OCI-LY3 (cell line): ENCODE measurements around the gene MOGAT2.
"Not testable (repeated sequence)": the region's sequence is repeated elsewhere in the genome, so short reads cannot be mapped to it uniquely, and the experiment has no call there.

ENCODE experiments used
- H2AFZ ChIP-seq: fragments of 200-600, 300-600 bp; shearing (Covaris generic); 2 replicates; pipeline ENCODE4 v1.6.0; 2014; ENCODE audit warnings: antibody characterized with exemption, low read depth, low read length
- H3K27ac ChIP-seq: fragments of 200-600, 300-600 bp; sonication (generic); 2 replicates; pipeline ENCODE4 v1.5.1; 2014; ENCODE audit warnings: mild to moderate bottlenecking, low read length, moderate library complexity, mixed read lengths
- H3K27me3 ChIP-seq: fragments of 200-600, 300-600 bp; sonication (generic); 2 replicates; pipeline ENCODE4 v1.6.1; 2014; ENCODE audit warnings: low read depth, low read length, mixed read lengths
- H3K36me3 ChIP-seq: fragments of 200-600, 300-600 bp; sonication (generic); replicated peaks from 2 replicates; pipeline ENCODE3; 2014; ENCODE audit warnings: low read depth, low read length, mixed read lengths
- H3K4me1 ChIP-seq: fragments of 300-600, 200-600 bp; sonication (generic); 2 replicates; pipeline ENCODE4 v1.6.1; 2014; ENCODE audit warnings: low read length, mixed read lengths
- H3K4me2 ChIP-seq: fragments of 200-600, 300-600 bp; sonication (generic); 2 replicates; pipeline ENCODE4 v1.6.1; 2014; ENCODE audit warnings: low read length, mixed read lengths
- H3K4me3 ChIP-seq: fragments of 300-600, 200-600 bp; sonication (generic); 2 replicates; pipeline ENCODE4 v1.5.1; 2014; ENCODE audit warnings: antibody characterized with exemption, mild to moderate bottlenecking, low read length, moderate library complexity
- H3K79me2 ChIP-seq: fragments of 300-600, 200-600 bp; shearing (Covaris generic); 2 replicates; pipeline ENCODE4 v1.6.1; 2014; ENCODE audit warnings: mild to moderate bottlenecking, low read length, mixed read lengths
- H3K9ac ChIP-seq: fragments of 300-600, 200-600 bp; shearing (Covaris generic); 2 replicates; pipeline ENCODE4 v1.6.0; 2014; ENCODE audit warnings: mild to moderate bottlenecking, low read length, moderate library complexity
- H3K9me3 ChIP-seq: fragments of 200-600, 300-600 bp; shearing (Covaris generic); 2 replicates; pipeline ENCODE4 v1.6.1; 2014; ENCODE audit warnings: low read length, mixed read lengths; ENCODE audit not compliant: insufficient read depth
- H4K20me1 ChIP-seq: fragments of 200-600, 300-600 bp; sonication (generic); 2 replicates; pipeline ENCODE4 v1.6.1; 2016; ENCODE audit warnings: low read length, mixed read lengths; ENCODE audit not compliant: insufficient read depth
- EZH2phosphoT487 ChIP-seq: fragments of 200-600 bp; shearing (Covaris generic); IDR thresholded peaks from 2 replicates; pipeline ENCODE4 v1.6.1; 2018; ENCODE audit warnings: antibody characterized with exemption, mixed run types, low read depth
- TF ChIP-seq, protein P1 (sequence below): fragments of 200-600, 300-600 bp; sonication (generic); IDR thresholded peaks from 2 replicates; pipeline ENCODE4 v1.5.1; 2014; ENCODE audit warnings: antibody characterized with exemption, low read length, low read depth

MOGAT2 gene

DNA sequence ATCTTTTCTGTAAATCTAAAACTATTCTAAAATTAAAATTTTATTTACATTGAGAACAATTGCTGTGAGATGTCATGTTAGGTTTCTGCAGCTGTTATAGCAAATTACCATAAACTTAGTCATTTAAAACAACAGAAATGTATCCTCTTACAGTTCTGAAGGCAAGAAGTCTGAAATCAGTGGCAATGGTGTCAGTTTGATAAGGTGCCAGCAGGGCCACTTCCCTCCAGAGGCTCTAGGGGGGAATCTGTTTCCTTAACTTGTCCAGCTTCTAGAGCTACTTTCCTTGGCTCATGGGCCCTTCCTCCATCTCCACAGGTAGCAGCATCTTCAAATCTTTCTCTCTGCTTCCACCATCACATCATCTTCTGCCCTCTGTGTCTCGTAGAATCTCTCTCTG, 23.0 kb downstream of the MOGAT2 start:
- Histone ChIP-seq H3K4me3 (no peak overlapping the region), H2AFZ (no peak overlapping the region), H3K4me2 (no peak overlapping the region), H3K4me1 (no peaks in the 10 kb centered on the region; the same call in 1 of the 2 replicates), H3K27ac (no peak overlapping the region), H3K36me3 (no peaks in the 10 kb centered on the region), H3K27me3 (peaks cover 46% of the 10 kb centered on the region), H3K79me2 (no peaks in the 10 kb centered on the region), H3K9ac (no peak overlapping the region), H3K9me3 (no peaks in the 10 kb centered on the region), H4K20me1 (no peaks in the 10 kb centered on the region)
- TF ChIP-seq EZH2phosphoT487, result no peak
- TF ChIP-seq, protein P1, sequence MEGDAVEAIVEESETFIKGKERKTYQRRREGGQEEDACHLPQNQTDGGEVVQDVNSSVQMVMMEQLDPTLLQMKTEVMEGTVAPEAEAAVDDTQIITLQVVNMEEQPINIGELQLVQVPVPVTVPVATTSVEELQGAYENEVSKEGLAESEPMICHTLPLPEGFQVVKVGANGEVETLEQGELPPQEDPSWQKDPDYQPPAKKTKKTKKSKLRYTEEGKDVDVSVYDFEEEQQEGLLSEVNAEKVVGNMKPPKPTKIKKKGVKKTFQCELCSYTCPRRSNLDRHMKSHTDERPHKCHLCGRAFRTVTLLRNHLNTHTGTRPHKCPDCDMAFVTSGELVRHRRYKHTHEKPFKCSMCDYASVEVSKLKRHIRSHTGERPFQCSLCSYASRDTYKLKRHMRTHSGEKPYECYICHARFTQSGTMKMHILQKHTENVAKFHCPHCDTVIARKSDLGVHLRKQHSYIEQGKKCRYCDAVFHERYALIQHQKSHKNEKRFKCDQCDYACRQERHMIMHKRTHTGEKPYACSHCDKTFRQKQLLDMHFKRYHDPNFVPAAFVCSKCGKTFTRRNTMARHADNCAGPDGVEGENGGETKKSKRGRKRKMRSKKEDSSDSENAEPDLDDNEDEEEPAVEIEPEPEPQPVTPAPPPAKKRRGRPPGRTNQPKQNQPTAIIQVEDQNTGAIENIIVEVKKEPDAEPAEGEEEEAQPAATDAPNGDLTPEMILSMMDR, result no peak

DNA sequence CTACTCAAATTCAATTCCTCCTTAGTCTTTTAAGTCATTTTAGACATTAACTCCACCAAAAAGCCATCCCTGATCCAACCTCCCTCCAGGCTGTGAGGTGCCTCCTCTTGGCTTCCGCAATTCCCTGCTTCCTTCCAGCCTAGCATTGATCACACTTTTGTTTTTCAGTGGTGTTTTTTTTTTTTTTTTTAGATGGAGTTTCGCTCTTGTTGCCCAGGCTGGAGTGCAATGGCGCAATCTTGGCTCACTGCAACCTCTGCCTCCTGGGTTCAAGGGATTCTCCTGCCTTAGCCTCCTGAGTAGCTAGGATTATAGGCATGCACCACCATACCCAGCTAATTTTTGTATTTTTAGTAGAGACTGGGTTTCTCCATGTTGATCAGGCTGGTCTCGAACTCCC, 25.5 kb downstream of the MOGAT2 start:
- not testable (repeated sequence) for H4K20me1 ChIP-seq, H3K9ac ChIP-seq, H3K4me1 ChIP-seq, H3K27ac ChIP-seq, H3K4me3 ChIP-seq, H3K36me3 ChIP-seq, H3K9me3 ChIP-seq, H3K4me2 ChIP-seq, H2AFZ ChIP-seq, H3K79me2 ChIP-seq
- peaks cover 41% of the 10 kb centered on the region for H3K27me3 ChIP-seq

DNA sequence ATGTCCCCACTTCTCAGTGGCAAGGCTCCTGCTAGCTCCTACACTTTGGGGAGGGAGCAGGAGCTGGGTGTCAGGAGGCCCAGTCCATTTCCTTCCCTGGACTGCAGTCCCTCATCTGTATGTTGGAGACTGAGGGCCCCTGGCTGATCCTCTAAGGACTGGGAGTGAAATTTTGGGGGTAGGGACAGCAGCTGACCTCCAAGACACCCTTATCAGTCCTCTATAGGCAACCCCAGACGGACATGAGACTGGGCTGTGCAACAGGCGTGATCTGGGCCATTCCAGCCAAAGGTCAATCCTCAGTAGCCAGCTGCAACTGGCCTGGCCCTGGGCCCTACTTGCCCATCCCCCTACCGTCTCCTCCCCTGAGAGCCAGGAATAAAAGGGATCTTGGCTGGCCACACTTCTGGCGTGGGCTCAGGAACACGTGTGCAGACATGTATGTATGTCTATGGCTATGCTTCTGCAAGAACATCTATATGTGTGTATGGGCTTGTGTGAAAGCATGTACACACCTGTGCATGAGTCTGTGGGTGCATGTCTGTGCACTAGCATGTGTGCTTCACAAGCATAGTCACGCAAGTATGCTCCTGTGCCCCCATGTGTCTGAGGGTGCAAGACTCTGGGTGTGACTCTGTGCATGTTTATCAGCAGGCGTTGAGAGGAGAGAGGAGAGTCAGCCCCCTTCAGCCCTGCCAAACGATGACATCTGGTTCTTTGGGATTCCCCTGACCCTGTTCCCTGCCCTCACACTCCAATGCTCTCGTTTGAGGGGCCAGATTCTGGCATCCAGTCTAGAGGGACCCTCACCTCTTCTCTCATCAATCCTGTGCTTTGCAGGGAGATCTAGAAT, 26.3 kb downstream of the MOGAT2 start:
- Histone ChIP-seq H2AFZ (no peak overlapping the region), H3K36me3 (no peaks in the 10 kb centered on the region), H3K4me1 (no peaks in the 10 kb centered on the region; the same call in 1 of the 2 replicates), H3K9ac (no peak overlapping the region), H3K4me2 (no peak overlapping the region), H3K4me3 (no peak overlapping the region), H3K79me2 (no peaks in the 10 kb centered on the region), H3K27me3 (peaks cover 38% of the 10 kb centered on the region), H4K20me1 (no peaks in the 10 kb centered on the region), H3K27ac (no peak overlapping the region), H3K9me3 (no peaks in the 10 kb centered on the region)
- TF ChIP-seq, protein P1, result no peak
- TF ChIP-seq EZH2phosphoT487, result no peak

DNA sequence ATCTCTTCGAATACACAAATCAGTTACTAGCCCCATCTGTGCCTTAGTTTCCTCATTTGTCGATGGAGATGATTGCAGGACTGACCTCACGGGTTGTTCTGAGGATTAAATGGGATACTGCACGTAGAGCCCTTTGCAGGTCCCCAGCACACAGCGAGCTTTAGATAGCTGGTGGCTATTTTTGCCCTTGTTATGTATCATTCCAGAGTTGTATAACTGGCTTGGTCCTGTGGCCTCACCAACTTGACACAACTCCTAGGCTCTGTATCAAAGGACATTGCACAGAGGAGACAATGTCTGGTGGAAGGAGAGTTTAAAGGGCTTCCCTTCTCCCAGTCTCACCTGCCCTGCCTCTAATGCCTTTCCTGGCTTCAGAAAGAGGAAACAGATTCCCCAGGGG, 28.2 kb downstream of the MOGAT2 start:
- Histone ChIP-seq H3K79me2 (no peaks in the 10 kb centered on the region), H3K27me3 (peaks cover 27% of the 10 kb centered on the region), H4K20me1 (no peaks in the 10 kb centered on the region), H3K4me3 (no peak overlapping the region), H2AFZ (no peak overlapping the region), H3K4me2 (no peak overlapping the region), H3K4me1 (no peaks in the 10 kb centered on the region; the same call in 1 of the 2 replicates), H3K27ac (no peak overlapping the region), H3K36me3 (no peaks in the 10 kb centered on the region), H3K9ac (no peak overlapping the region), H3K9me3 (no peaks in the 10 kb centered on the region)
- TF ChIP-seq, protein P1, result no peak
- no peak for TF ChIP-seq EZH2phosphoT487

DNA sequence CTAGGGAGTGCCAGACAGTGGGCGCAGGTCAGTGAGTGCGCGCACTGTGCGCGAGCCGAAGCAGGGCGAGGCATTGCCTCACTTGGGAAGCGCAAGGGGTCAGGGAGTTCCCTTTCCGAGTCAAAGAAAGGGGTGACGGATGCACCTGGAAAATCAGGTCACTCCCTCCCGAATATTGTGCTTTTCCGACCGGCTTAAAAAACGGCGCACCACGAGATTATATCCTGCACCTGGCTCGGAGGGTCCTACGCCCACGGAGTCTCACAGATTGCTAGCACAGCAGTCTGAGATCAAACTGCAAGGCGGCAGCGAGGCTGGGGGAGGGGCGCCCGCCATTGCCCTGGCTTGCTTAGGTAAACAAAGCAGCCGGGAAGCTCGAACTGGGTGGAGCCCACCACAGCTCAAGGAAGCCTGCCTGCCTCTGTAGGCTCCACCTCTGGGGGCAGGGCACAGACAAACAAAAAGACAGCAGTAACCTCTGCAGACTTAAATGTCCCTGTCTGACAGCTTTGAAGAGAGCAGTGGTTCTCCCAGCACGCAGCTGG, 31.2 kb downstream of the MOGAT2 start:
- not testable (repeated sequence) for H3K79me2 ChIP-seq, H3K27ac ChIP-seq, H3K36me3 ChIP-seq, H3K9ac ChIP-seq, H3K4me3 ChIP-seq, H3K4me2 ChIP-seq, H3K4me1 ChIP-seq, H2AFZ ChIP-seq, H4K20me1 ChIP-seq, H3K9me3 ChIP-seq
- peaks cover 19% of the 10 kb centered on the region for H3K27me3 ChIP-seq

DNA sequence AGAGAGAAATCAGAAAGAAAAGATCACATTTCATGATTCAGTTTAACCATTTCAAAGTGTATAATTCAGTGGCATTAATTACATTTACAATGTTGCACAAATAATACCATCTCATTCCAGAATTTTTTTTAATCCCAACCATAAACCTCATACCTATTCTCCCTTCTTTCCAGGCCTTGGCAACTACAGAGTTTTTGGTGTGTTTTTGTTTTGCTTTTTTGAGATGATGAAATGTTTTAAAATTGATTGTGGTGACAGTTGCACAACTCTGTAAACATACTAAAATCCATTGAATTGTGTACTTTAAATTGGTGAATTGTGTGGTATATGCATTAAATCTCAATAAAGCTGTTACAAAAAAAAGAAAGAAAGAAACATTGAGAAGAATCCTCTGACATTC, 37.3 kb downstream of the MOGAT2 start:
- not testable (repeated sequence) for H3K4me1 ChIP-seq

More for the DNA sequence above, 37.3 kb downstream of the MOGAT2 start:
- not testable (repeated sequence) for H2AFZ ChIP-seq, H3K9ac ChIP-seq, H3K79me2 ChIP-seq, H3K27me3 ChIP-seq, H3K36me3 ChIP-seq, H4K20me1 ChIP-seq, H3K27ac ChIP-seq, H3K4me3 ChIP-seq, H3K9me3 ChIP-seq, H3K4me2 ChIP-seq
